ENCODE results near the gene PPFIA4.

Gene PPFIA4

DNA sequence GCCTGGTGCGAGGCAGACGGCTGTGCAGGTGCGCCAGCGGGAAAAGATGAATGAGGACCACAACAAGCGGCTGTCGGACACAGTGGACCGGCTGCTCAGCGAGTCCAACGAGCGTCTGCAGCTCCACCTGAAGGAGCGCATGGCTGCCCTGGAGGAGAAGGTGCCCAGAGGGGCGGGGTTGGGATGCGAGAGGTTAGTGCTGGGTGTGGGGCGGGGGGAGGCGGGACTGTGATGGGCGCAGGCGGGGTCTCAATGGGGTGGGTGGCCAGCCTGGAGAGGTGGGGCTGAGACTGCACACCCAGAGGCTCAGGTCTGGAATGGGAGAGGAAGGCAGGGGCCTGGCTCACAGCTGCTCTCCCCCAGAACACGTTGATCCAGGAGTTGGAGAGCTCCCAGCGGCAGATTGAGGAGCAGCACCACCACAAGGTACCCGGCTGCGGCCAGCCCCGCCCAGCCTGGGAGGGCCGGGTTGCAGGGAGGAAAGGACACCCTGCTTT is 22.3 kb downstream of the PPFIA4 start:
- TF ChIP-seq, protein P1, sequence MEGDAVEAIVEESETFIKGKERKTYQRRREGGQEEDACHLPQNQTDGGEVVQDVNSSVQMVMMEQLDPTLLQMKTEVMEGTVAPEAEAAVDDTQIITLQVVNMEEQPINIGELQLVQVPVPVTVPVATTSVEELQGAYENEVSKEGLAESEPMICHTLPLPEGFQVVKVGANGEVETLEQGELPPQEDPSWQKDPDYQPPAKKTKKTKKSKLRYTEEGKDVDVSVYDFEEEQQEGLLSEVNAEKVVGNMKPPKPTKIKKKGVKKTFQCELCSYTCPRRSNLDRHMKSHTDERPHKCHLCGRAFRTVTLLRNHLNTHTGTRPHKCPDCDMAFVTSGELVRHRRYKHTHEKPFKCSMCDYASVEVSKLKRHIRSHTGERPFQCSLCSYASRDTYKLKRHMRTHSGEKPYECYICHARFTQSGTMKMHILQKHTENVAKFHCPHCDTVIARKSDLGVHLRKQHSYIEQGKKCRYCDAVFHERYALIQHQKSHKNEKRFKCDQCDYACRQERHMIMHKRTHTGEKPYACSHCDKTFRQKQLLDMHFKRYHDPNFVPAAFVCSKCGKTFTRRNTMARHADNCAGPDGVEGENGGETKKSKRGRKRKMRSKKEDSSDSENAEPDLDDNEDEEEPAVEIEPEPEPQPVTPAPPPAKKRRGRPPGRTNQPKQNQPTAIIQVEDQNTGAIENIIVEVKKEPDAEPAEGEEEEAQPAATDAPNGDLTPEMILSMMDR (IDR thresholded peaks at IDR 0.05), result no peak
- H3K4me3 ChIP-seq, result no peak overlapping the region
- no peak for DNase-seq (ENCODE audit: low spot score)
- no peak overlapping the region for H3K27ac ChIP-seq

GRCh38 chr1:203049077-203049476 is 22.8 kb downstream of the PPFIA4 start:
- Histone ChIP-seq H3K27ac (no peak overlapping the region), H3K4me3 (no peak overlapping the region)
- TF ChIP-seq, protein P1 (IDR thresholded peaks at IDR 0.05), result no peak
- no peak for DNase-seq (ENCODE audit: low spot score)

DNA sequence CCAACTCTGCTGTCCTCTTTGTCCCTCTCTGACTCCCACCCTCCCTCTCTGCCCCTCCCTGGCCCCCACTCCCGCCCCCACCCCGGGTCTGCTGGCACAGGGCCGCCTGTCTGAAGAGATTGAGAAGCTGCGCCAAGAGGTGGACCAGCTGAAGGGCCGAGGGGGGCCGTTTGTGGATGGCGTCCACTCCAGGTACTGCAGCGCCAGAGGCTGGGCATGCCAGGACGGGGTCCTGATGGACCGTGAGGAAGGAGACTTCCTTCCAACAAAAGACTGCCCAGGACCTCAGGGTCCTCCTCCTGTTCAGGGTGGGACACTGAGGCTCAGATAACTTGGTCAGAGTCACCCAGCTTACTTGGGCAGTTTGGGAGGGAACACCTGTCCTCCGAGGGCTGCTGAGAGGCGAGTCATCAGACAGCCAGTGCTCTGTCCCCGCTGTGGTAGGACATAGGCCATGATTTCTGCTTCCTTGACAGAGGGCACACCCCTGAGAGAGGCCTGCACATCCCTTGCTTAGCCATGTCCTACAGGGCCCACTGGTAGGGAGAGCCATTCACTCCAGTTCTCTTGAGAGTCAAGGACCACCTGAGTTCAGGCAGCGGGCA is 23.4 kb downstream of the PPFIA4 start:
- H3K4me3 ChIP-seq, result no peak overlapping the region
- no peak for DNase-seq (ENCODE audit: low spot score)
- no peak overlapping the region for H3K27ac ChIP-seq
- TF ChIP-seq, protein P1 (IDR thresholded peaks at IDR 0.05), result no peak

DNA sequence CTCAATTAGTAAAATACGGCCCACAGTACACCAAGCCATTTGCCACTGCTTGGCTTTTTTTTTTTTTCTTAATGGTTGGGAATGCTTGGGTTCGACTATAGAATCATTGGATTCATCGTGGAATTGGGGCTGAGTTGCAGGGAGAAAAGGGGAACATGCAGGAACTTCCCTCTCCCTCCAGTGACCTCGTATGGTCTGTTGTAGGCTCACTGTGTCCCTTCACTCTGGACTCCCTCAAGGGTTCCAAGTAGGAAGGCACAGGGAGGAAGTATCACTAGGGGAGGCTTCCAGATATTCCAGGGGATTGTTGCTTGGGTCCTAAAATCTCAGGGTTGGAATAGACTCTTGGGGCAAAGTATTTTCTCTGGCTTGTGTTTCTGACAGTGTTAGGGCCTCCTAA is 24.5 kb downstream of the PPFIA4 start:
- TF ChIP-seq, protein P1 (IDR thresholded peaks at IDR 0.05), result no peak
- DNase-seq (ENCODE audit: low spot score), result no peak
- H3K4me3 ChIP-seq, result no peak overlapping the region
- no peak overlapping the region for H3K27ac ChIP-seq

DNA sequence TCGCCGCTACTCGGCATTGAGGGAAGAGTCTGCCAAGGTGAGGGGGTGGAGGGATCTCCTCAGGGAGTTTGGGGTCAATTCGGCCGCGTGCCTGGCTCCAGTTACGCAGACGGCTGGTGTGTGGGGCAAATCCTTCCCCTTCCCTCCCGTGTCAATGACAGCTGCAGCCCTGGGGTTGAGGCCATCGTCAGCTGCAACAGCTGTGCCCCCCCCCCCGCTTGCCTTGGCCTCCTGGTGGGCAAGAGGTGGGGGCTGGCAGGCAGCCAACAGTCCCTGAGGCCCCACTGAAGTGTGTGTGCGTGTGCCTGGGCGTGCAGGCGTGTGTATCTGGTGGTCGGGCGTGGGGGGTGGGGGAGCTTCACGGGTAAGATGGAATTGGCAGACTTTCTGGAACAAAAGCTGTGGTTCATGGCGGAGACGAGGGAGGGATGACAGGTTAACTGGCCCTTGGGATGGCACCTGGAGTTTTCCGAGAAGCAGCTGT is 25.6 kb downstream of the PPFIA4 start:
- TF ChIP-seq, protein P1 (IDR thresholded peaks at IDR 0.05), result no peak
- H3K27ac ChIP-seq, result no peak overlapping the region
- no peak for DNase-seq (ENCODE audit: low spot score)
- no peak overlapping the region for H3K4me3 ChIP-seq

DNA sequence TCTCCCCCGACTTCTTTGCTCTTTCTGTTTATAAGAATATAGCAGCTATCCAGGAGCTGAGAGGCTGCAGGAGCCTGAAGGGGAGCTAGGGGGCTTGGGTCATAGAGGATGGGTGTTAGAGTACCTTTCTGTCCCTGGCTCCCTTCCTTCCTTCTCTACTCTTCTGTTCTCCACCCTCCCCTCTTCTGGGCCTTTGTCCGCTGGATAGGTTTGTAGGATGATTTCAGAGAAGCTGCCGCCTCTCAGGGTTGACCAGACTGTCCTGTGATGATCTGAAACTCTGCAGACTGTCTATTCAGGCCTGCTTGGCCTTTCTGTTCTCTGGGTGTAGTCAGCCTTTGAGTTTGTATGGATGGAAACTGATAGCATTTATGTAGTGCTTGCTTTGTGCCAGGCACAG is 26.3 kb downstream of the PPFIA4 start:
- DNase-seq (ENCODE audit: low spot score), result no peak
- TF ChIP-seq, protein P1 (IDR thresholded peaks at IDR 0.05), result no peak
- H3K27ac ChIP-seq, result no peak overlapping the region
- no peak overlapping the region for H3K4me3 ChIP-seq

GRCh38 chr1:203054184-203054583 is 27.9 kb downstream of the PPFIA4 start:
- TF ChIP-seq, protein P1 (IDR thresholded peaks at IDR 0.05), result no peak
- H3K4me3 ChIP-seq, result no peak overlapping the region
- DNase-seq (ENCODE audit: low spot score), result no peak
- no peak overlapping the region for H3K27ac ChIP-seq
